ENCODE measurements around the gene ANXA6. TPM values are rescaled to one million over a fixed set of nuclear protein-coding genes. Genes with fewer than 3 reads are reported as not detected.

Gene ANXA6
- polyA plus RNA-seq, 1 of the 3 experiments (the other 2 are of a cell fraction): 87.5 TPM

DNA sequence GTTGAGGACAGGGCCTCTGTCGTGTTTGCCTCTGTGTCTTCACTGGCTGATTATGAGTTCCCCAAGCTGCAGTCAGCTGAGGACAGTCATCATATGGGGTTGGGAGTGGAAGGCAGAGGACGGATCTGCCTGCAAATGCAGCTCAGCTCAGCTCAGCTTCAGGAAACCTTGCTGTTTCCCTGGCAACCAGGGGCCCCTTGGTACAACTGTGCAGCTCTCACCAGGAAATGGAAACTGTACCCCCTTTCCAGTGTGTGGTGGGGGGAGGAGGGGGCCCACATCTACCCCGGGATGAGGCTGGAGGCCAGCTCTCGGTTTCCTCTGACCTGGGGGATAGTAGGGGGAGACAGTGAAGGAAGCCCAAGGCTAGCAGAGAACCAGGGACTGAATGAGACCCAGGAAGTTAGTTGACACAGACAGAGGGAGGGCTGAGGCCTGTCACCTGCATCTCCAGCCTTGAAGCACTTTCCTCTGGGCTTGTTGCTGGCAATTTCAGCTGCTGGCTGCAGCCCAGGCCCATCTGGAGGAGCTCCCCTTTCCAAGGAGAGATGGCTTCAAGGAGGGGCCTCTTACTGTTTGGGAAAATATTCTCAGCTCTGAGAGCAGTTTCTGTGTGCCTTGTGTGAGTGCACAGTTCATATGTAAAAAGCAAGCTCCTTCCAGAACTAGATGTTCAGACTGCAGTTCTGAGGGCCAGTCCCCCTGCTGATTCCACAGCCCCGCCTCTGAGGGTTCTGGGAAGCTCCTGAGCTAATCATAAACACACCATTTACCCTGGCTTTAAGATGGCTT is 6.9 kb downstream of the ANXA6 start:
- TF ChIP-seq PBX3 (IDR thresholded peaks at IDR 0.05) (no peak), RXRA (IDR thresholded peaks at IDR 0.05; ENCODE audit: borderline replicate concordance, low read depth) (no peak), FOXJ3 (CRISPR knock-in tag; IDR thresholded peaks at IDR 0.05) (no peak)
- peak overlapping the region; percentile 12 to 77 for H3K27ac ChIP-seq (ENCODE audit: low read depth in 2 of 2, low read length in 1 of 2)
- no peak overlapping the region for H3K4me3 ChIP-seq (ENCODE audit: low read depth in 2 of 2, low read length in 1 of 2)
- peaks cover 45% of the 10 kb centered on the region for H3K79me2 ChIP-seq (ENCODE audit: insufficient read depth)
- H3K9me3 ChIP-seq: no peaks in the 10 kb centered on the region
- H3K4me1 ChIP-seq (ENCODE audit: control insufficient read depth in 1 of 2, insufficient read depth in 2 of 2, low read depth in 1 of 2, low read length in 1 of 2): peaks cover 20 to 28% of the 10 kb centered on the region in 2 experiments; a peak in 2 of 4 replicates
- peaks cover 0 to 6% of the 10 kb centered on the region in 2 experiments for H3K36me3 ChIP-seq (replicated peaks in 1 of 2; ENCODE audit: control insufficient read depth in 1 of 2, insufficient read depth in 2 of 2, low read length in 1 of 2)
- H3K4me2 ChIP-seq: peak overlapping the region; percentile 31; the same call in 1 of the 2 replicates
- peak; percentile 42 for DNase-seq
- no peaks in the 10 kb centered on the region for H3K27me3 ChIP-seq (ENCODE audit: insufficient read depth)
- H3F3A ChIP-seq (replicated peaks; ENCODE audit: insufficient read depth): no peaks in the 10 kb centered on the region
- CTCF ChIA-PET: interaction anchor here (0.6 to 32.5 kb wide), 9 partner anchors 9 to 99 kb away, joined by 3 to 540 read pairs (median 3); partner anchors contain the start of gene CCDC69
- POLR2A ChIA-PET: interaction anchor here (0.7 to 1.0 kb wide), 3 partner anchors 9 to 22 kb away, joined by 3 read pairs; no protein-coding TSS in a partner anchor
- peaks cover 14% of the 10 kb centered on the region; the same call in 1 of the 2 replicates for H4K20me1 ChIP-seq (ENCODE audit: insufficient read depth)
- 58% methylated on average over 4 of the region's 5 CpGs for WGBS (ENCODE audit: low lambda C conversion rate)
- H2AFZ ChIP-seq (ENCODE audit: low read depth): no peak overlapping the region
- H3K9ac ChIP-seq: no peak overlapping the region
- no peaks in the 10 kb centered on the region for H3K9me2 ChIP-seq

DNA sequence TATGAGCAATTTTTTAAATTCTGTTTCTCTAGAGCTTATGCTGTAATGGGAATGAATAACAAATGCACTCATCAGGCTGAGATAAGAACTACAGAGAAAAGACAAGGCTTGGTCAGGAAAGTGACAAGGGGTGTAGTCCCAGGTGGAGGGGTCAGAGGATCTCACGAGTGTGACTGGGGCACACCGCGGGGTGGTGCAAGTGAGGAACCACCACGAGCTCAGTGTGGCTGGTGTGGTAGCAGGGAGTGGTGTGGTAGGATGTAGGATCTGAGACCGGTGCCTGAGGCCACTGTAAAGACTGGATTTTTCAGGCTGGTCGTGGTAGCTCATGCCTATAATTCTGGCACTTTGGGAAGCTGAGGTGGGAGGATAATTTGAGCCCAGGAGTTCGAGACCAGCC is 9.0 kb downstream of the ANXA6 start:
- peaks cover 13 to 17% of the 10 kb centered on the region in 2 experiments; a peak in 2 of 4 replicates for H3K4me1 ChIP-seq (ENCODE audit: control insufficient read depth in 1 of 2, insufficient read depth in 2 of 2, low read depth in 1 of 2, low read length in 1 of 2)
- H3K9me3 ChIP-seq: no peaks in the 10 kb centered on the region
- H3K9me2 ChIP-seq: no peaks in the 10 kb centered on the region
- peaks cover 0 to 13% of the 10 kb centered on the region in 2 experiments for H3K36me3 ChIP-seq (replicated peaks in 1 of 2; ENCODE audit: control insufficient read depth in 1 of 2, insufficient read depth in 2 of 2, low read length in 1 of 2)
- peaks cover 32% of the 10 kb centered on the region; the same call in 1 of the 2 replicates for H3K79me2 ChIP-seq (ENCODE audit: insufficient read depth)
- H2AFZ ChIP-seq (ENCODE audit: low read depth): no peak overlapping the region
- CTCF ChIA-PET: interaction anchor here (1.3 to 32.5 kb wide), 4 partner anchors 19 to 90 kb away, joined by 3 to 540 read pairs (median 16); no protein-coding TSS in a partner anchor
- POLR2A ChIA-PET: no interaction called here
- H4K20me1 ChIP-seq (ENCODE audit: insufficient read depth): peaks cover 11% of the 10 kb centered on the region; the same call in 1 of the 2 replicates
- 93% methylated on average over 7 of the region's 7 CpGs for WGBS (ENCODE audit: low lambda C conversion rate)
- no peak overlapping the region for H3K4me2 ChIP-seq
- no peak for DNase-seq
- H3F3A ChIP-seq (replicated peaks; ENCODE audit: insufficient read depth): no peaks in the 10 kb centered on the region
- no peak overlapping the region for H3K4me3 ChIP-seq (ENCODE audit: low read depth in 2 of 2, low read length in 1 of 2)
- no peak overlapping the region for H3K9ac ChIP-seq
- H3K27me3 ChIP-seq (ENCODE audit: insufficient read depth): no peaks in the 10 kb centered on the region
- TF ChIP-seq NFIC (IDR thresholded peaks at IDR 0.05; ENCODE audit: borderline replicate concordance) (no peak), EP300 (IDR thresholded peaks at IDR 0.05; ENCODE audit: borderline replicate concordance in 1 of 2, low read depth in 1 of 2, low read length in 1 of 2) (no peak), YY1 (IDR thresholded peaks at IDR 0.05; ENCODE audit: low read depth) (no peak), RFX5 (IDR thresholded peaks at IDR 0.05; ENCODE audit: low read length) (no peak), ELF1 (IDR thresholded peaks at IDR 0.05) (no peak), MEF2A (IDR thresholded peaks at IDR 0.05; ENCODE audit: borderline replicate concordance, low read depth) (no peak), SIN3A (IDR thresholded peaks at IDR 0.05; ENCODE audit: borderline replicate concordance, low read depth, low read length) (no peak), RXRA (IDR thresholded peaks at IDR 0.05; ENCODE audit: borderline replicate concordance, low read depth) (no peak), TEAD4 (IDR thresholded peaks at IDR 0.05; ENCODE audit: borderline replicate concordance, insufficient read depth) (no peak), JUND (IDR thresholded peaks at IDR 0.05) (no peak), FOXJ3 (CRISPR knock-in tag; IDR thresholded peaks at IDR 0.05) (no peak), FOSL2 (IDR thresholded peaks at IDR 0.05; ENCODE audit: borderline replicate concordance, low read depth) (no peak), USF1 (IDR thresholded peaks at IDR 0.05; ENCODE audit: borderline replicate concordance, low read depth) (no peak), POLR2AphosphoS5 (IDR thresholded peaks at IDR 0.05; ENCODE audit: low read depth, low read length) (no peak), CTCF (IDR thresholded peaks at IDR 0.05) (no peak)
- TF ChIP-seq, protein P1, sequence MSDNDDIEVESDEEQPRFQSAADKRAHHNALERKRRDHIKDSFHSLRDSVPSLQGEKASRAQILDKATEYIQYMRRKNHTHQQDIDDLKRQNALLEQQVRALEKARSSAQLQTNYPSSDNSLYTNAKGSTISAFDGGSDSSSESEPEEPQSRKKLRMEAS (IDR thresholded peaks at IDR 0.05; ENCODE audit: low read depth): no peak
- no peak overlapping the region for H3K27ac ChIP-seq (ENCODE audit: low read depth in 2 of 2, low read length in 1 of 2)

All from SK-N-SH (cell line).